Lower leg skin (tissue), 4 donors: Measurements from ENCODE around the gene PDXK. TPM values are rescaled to one million over a fixed set of nuclear protein-coding genes. Genes with fewer than 3 reads are reported as not detected.

ENCODE experiments used
- DNase-seq, 2 donors: peaks; one replicate each; pipeline ENCODE4 v3.0.0-alpha.2; 2019; ENCODE audit warnings: low spot score in 2 of 2
- H3K4me3 ChIP-seq: fragments of 200-600 bp; sonication (generic); 2 replicates; pipeline ENCODE4 v1.5.1; 2017; ENCODE audit warnings: mild to moderate bottlenecking, low read depth; ENCODE audit not compliant: poor library complexity, severe bottlenecking
- CTCF ChIP-seq, 3 donors: fragments of 450-650 bp; IDR thresholded peaks; one replicate each; pipeline ENCODE4 v1.5.1; 2016; ENCODE audit warnings: antibody characterized with exemption in 3 of 3, mild to moderate bottlenecking in 3 of 3, moderate library complexity in 2 of 3
- POLR2A ChIP-seq, 2 donors: fragments of 450-650 bp; IDR thresholded peaks; one replicate each; pipeline ENCODE4 v1.6.1; 2016 to 2017; ENCODE audit warnings: antibody characterized with exemption in 2 of 2, mild to moderate bottlenecking in 1 of 2, moderate library complexity in 1 of 2
- WGBS, 2 donors: methylation state at CpG; one replicate each; pipeline ENCODE4 v1.1.5; 2018; 5-methylcytosine and 5-hydroxymethylcytosine counted together
- intact Hi-C: fragments of 100-400 bp; cut with DNase I; formaldehyde crosslinking; loops from one replicate; pipeline ENCODE4 v1.15.0; 2023; ENCODE audit warnings: low total_unique reads
- total RNA-seq, 4 donors: library from RNA; depleted of rRNA; stranded (reverse); fragments of >200 nt; gene quantifications; one replicate each; pipeline ENCODE4 v1.1.0, GENCODE V29; 2016

Gene PDXK
- total RNA-seq, 4 donors from 2014 or later, result 19.5 to 55.6 (median 42.1) TPM

- TF ChIP-seq POLR2A (IDR thresholded peaks at IDR 0.05) (no peak), CTCF (IDR thresholded peaks at IDR 0.05) (no peak)
- DNase-seq, result no peak
- intact Hi-C loops, result loop anchor here (10.0 kb wide), 1 partner anchor 785 kb away; the partner anchor contains the start of gene PKNOX1
- H3K4me3 ChIP-seq, result no peak overlapping the region
- WGBS, 2 donors, result 94 to 95% methylated on average over 19 of the region's 19 CpGs
These were observed 40.7 kb downstream of the PDXK start for GRCh38 chr21:43759651-43760050.

GRCh38 chr21:43760391-43760958, 41.5 kb downstream of the PDXK start:
- 89 to 90% methylated on average over 20 to 22 of the region's 22 CpGs for WGBS, 2 donors
- H3K4me3 ChIP-seq, result no peak overlapping the region
- TF ChIP-seq POLR2A (IDR thresholded peaks at IDR 0.05), result no peak
- no peak for TF ChIP-seq CTCF (IDR thresholded peaks at IDR 0.05)
- DNase-seq, result no peak
- intact Hi-C loops, result loop anchor here (10.0 kb wide), 1 partner anchor 786 kb away; the partner anchor contains the start of gene PKNOX1

GRCh38 chr21:43761886-43762285, 43.0 kb downstream of the PDXK start:
- intact Hi-C loops, result loop anchor here (10.0 kb wide), 1 partner anchor 787 kb away; the partner anchor contains the start of gene PKNOX1
- 82 to 92% methylated on average over 16 to 18 of the region's 18 CpGs for WGBS, 2 donors
- no peak for TF ChIP-seq CTCF (IDR thresholded peaks at IDR 0.05)
- no peak for TF ChIP-seq POLR2A (IDR thresholded peaks at IDR 0.05)
- no peak for DNase-seq
- no peak overlapping the region for H3K4me3 ChIP-seq

GRCh38 chr21:43762303-43763128, 43.6 kb downstream of the PDXK start:
- 54 to 75% methylated on average over 12 to 15 of the region's 15 CpGs for WGBS, 2 donors

GRCh38 chr21:43763901-43764523, 45.1 kb downstream of the PDXK start:
- 83 to 87% methylated on average over 9 to 10 of the region's 10 CpGs for WGBS, 2 donors
- intact Hi-C loops, result loop anchor here (10.0 kb wide), 1 partner anchor 789 kb away; the partner anchor contains the start of gene PKNOX1
- DNase-seq, result no peak
- no peak for TF ChIP-seq POLR2A (IDR thresholded peaks at IDR 0.05)
- TF ChIP-seq CTCF (IDR thresholded peaks at IDR 0.05), result no peak
- no peak overlapping the region for H3K4me3 ChIP-seq

More at GRCh38 chr21:43762303-43763128, 43.6 kb downstream of the PDXK start:
- intact Hi-C loops, result loop anchor here (10.0 kb wide), 1 partner anchor 788 kb away; the partner anchor contains the start of gene PKNOX1
- TF ChIP-seq POLR2A (IDR thresholded peaks at IDR 0.05) (no peak), CTCF (IDR thresholded peaks at IDR 0.05) (no peak)
- H3K4me3 ChIP-seq, result no peak overlapping the region
- DNase-seq, result peak in 1 of 2 donors; percentile 76
